ENCODE data around the gene DDX3X.
"Not testable (repeated sequence)": the region's sequence is repeated elsewhere in the genome, so short reads cannot be mapped to it uniquely, and the experiment has no call there.

Gene DDX3X

GRCh38 chrX:41373989-41374606 is 40.1 kb downstream of the DDX3X start:
- DNase-seq (ENCODE audit: low spot score): no peak

- DNase-seq (ENCODE audit: low spot score): no peak
These were observed 43.7 kb downstream of the DDX3X start for GRCh38 chrX:41377624-41378023.

DNA sequence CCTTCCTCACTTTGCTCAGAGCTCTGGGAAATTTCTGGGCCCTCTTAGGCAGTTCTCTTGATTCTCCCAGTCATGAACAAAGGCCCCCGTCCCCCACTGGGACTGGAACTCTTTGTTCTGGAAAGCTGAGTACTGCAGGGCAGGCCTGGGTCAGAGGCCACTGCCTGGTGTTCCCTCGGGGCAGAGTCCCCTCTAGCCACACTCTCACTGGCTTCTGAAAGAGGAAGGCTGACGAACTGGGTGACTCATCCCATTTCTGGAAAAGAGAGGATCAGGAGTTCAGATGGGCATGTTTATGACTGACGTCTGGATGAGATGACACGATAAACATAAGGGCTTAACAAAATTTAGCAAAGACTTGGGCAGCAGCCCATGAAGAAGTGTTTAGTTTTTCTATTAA is 47.7 kb downstream of the DDX3X start:
- DNase-seq (ENCODE audit: low spot score): no peak

DNA sequence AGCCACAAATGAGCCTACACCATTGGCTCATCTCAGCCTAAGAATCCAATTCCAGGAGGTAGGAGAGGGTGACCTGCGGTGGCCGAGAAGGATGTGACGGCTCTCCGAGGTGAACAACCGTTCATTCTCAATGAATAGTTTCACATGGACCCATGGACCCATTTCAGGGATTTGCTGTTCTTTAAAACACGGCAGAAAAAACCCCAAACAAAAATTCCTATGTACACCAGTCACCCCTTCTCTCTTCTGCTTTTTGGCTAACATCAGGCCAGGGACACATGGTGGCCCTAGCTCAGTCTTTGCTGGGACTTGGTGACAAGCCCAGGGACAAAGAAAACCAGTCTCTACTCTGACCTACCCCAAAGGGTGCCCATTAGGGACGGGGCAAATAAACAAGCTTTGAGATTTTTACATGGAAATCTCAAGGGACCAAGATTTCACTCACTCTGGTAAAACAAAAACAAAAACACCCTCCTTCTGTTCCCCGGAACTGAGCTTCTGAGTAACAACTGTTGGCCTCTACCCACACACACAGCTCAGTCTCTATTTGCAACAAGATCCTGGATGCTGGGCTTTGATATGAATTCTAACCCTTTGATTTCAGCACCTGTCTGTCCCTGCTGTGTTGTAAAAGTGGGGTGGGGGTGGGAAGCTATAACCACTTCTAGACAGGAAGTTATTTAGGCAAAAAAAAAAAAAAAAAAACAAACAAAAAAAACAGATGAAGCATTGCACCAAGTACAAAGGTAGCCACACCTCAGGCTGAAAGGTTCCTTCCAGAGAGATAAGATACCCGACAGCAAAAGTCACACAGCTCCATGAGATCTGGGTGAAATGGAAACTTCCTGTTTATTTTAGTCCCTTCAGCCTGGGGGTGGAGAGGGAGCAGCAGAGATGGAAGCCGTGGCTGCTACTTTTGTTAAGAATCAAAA is 49.0 kb downstream of the DDX3X start:
- DNase-seq (ENCODE audit: low spot score): peak; percentile 78

- DNase-seq (ENCODE audit: low spot score): peak; percentile 71
These were observed 50.2 kb downstream of the DDX3X start for GRCh38 chrX:41384051-41384705.

GRCh38 chrX:41386222-41386990 is 52.4 kb downstream of the DDX3X start:
- no peak for DNase-seq (ENCODE audit: low spot score)

DNA sequence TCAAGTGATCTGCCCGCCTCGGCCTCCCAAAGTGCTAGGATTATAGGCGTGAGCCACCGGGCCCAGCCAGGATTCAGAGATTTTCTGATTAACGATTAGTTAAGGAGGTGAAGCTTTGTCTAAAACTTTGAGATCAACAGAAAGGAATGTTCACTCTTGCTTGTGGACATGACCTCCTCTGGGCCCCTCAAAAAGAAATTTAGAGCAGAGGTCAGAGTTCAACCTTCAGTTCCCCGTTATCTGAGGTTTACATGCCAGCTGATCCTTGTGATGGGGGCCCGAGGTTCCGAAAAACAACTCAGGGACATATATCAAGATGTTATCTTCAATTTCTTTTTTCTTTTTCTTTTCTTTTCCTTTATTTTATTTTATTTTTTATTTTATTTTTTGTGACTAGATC is 54.6 kb downstream of the DDX3X start:
- no peak for DNase-seq (ENCODE audit: low spot score)

GRCh38 chrX:41389311-41389888 is 55.4 kb downstream of the DDX3X start:
- DNase-seq (ENCODE audit: low spot score): no peak

DNA sequence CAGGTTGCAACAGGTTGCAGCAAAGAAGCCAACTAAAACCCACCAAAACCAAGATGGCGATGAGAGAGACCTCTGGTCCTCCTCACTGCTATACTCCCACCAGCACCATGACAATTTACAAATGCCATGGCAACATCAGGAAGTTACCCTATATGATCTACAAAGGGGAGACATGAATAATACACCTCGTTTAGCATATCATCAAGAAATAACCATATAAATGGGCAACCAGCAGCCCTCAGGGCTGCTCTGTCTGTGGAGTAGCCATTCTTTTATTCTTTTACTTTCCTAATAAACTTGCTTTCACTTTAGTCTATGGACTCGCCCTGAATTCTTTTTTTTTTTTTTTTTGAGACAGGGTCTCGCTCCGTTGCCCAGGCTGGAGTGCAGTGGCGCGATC is 56.6 kb downstream of the DDX3X start:
- DNase-seq (ENCODE audit: low spot score): not testable (repeated sequence)

GRCh38 chrX:41391606-41392005 is 57.6 kb downstream of the DDX3X start:
- DNase-seq (ENCODE audit: low spot score): no peak

- DNase-seq (ENCODE audit: low spot score): no peak
These were observed 60.3 kb downstream of the DDX3X start for GRCh38 chrX:41394293-41394692.

- DNase-seq (ENCODE audit: low spot score): no peak
These were observed 63.3 kb downstream of the DDX3X start for GRCh38 chrX:41397219-41397618.

- no peak for DNase-seq (ENCODE audit: low spot score)
These were observed 63.8 kb downstream of the DDX3X start for GRCh38 chrX:41397768-41398167.

- DNase-seq (ENCODE audit: low spot score): not testable (repeated sequence)
These were observed 68.6 kb downstream of the DDX3X start for GRCh38 chrX:41402556-41402955.

DNA sequence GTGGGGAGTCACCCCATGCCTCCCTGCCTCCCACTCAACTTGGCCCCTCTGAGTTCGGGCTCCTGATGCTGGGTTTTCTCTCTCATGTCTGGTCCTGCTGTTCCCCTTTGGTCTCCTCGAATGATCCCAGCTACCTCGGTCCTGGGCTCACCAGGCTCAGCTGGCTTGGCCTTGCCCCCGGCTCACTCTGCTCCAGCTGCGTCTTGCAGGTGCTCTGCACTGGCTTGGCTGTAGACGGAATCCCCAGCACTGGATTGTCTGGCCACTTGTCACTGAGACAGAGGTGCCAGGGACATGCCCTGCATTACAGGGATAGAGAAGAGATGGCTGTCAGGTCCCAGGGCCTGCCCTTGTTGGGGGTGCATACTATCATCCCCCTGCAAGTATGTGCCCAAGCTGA is 71.6 kb downstream of the DDX3X start:
- DNase-seq (ENCODE audit: low spot score): no peak

- DNase-seq (ENCODE audit: low spot score): no peak
These were observed 72.2 kb downstream of the DDX3X start for GRCh38 chrX:41406201-41406600.

- DNase-seq (ENCODE audit: low spot score): no peak
These were observed 73.9 kb downstream of the DDX3X start for GRCh38 chrX:41407816-41408215.

GRCh38 chrX:41408576-41408975 is 74.6 kb downstream of the DDX3X start:
- no peak for DNase-seq (ENCODE audit: low spot score)

- DNase-seq (ENCODE audit: low spot score): no peak
These were observed 75.0 kb downstream of the DDX3X start for GRCh38 chrX:41409006-41409405.

- not testable (repeated sequence) for DNase-seq (ENCODE audit: low spot score)
These were observed 77.3 kb downstream of the DDX3X start for GRCh38 chrX:41411222-41411621.

- DNase-seq (ENCODE audit: low spot score): no peak
These were observed 78.5 kb downstream of the DDX3X start for GRCh38 chrX:41412261-41413081.
